PC-9 (cell line): ENCODE measurements around the gene RAB20.

ENCODE experiments used
- CTCF ChIP-seq: fragments of 200-600 bp; sonication (generic); conservative IDR thresholded peaks from 2 replicates; pipeline ENCODE4 v1.6.1; 2017; ENCODE audit warnings: mixed run types, antibody characterized with exemption, mild to moderate bottlenecking, moderate library complexity
- EZH2 ChIP-seq: fragments of 200-600 bp; sonication (generic); IDR thresholded peaks from 2 replicates; pipeline ENCODE4 v1.8.0; 2017; ENCODE audit warnings: antibody characterized with exemption, low read depth

- TF ChIP-seq CTCF: no peak
- TF ChIP-seq EZH2: no peak
Observed at GRCh38 chr13:110542169-110542796, 19.2 kb downstream of the RAB20 start.
